Thyroid gland (tissue), 4 donors: ENCODE measurements around the gene AADAT. TPM values are rescaled to one million over a fixed set of nuclear protein-coding genes. Genes with fewer than 3 reads are reported as not detected.
A peak's percentile ranks its signal among the peaks of the same experiment; 100 is the strongest.
"Not testable (repeated sequence)": the region's sequence is repeated elsewhere in the genome, so short reads cannot be mapped to it uniquely, and the experiment has no call there.

Experiments used
- DNase-seq, 2 donors: peaks; one replicate each; pipeline ENCODE4 v3.0.0-alpha.2; 2019
- H3K27ac ChIP-seq, 3 donors: fragments of 200-600 bp; sonication (generic); 1 replicate in 2 of 3; 2 replicates in 1 of 3; pipeline ENCODE4 v1.5.1; 2016 to 2019; ENCODE audit warnings: mild to moderate bottlenecking in 1 of 3, moderate library complexity in 1 of 3
- H3K27me3 ChIP-seq: fragments of 200-600 bp; sonication (generic); one replicate; pipeline ENCODE4 v1.5.1; 2019
- H3K36me3 ChIP-seq, 2 donors: fragments of 200-600 bp; sonication (generic); one replicate each; pipeline ENCODE4 v1.5.1; 2016 to 2019
- H3K4me1 ChIP-seq, 2 donors: fragments of 200-600 bp; sonication (generic); one replicate each; pipeline ENCODE4 v1.5.1; 2017 to 2019
- H3K4me3 ChIP-seq, 3 donors: fragments of 200-600 bp; sonication (generic); replicated peaks in 1 of 3; 1 replicate in 2 of 3; 2 replicates in 1 of 3; pipeline ENCODE4 v1.5.1; 2016; ENCODE audit warnings: mild to moderate bottlenecking in 1 of 3
- H3K9me3 ChIP-seq: fragments of 200-600 bp; sonication (generic); one replicate; pipeline ENCODE4 v1.5.1; 2017
- POLR2A ChIP-seq, 2 donors: fragments of 450-650 bp; IDR thresholded peaks; one replicate each; pipeline ENCODE4 v1.6.1; 2017; ENCODE audit warnings: antibody characterized with exemption in 2 of 2, mild to moderate bottlenecking in 2 of 2, moderate library complexity in 1 of 2
- WGBS, 2 donors: methylation state at CpG; one replicate each; pipeline ENCODE4 v1.1.5; 2017; 5-methylcytosine and 5-hydroxymethylcytosine counted together
- intact Hi-C: fragments of 100-400 bp; cut with DNase I; formaldehyde crosslinking; loops from one replicate; pipeline ENCODE4 v1.15.1; 2023
- total RNA-seq, 4 donors: library from RNA; depleted of rRNA; stranded (reverse); fragments of >200 nt; gene quantifications; one replicate each; pipeline ENCODE4 v1.2.3, GENCODE V29; 2016
- TF ChIP-seq, protein P1 (sequence below), 6 experiments: fragments of 200-600 bp in 3 of 6; fragments of 450-650 bp in 3 of 6; sonication (generic) in 3 of 6; IDR thresholded peaks; one replicate each; pipeline ENCODE4 v1.5.1; 2016 to 2019; ENCODE audit warnings: antibody characterized with exemption in 6 of 6, mild to moderate bottlenecking in 2 of 6, inconsistent platforms in 1 of 6, moderate library complexity in 1 of 6

The AADAT gene
- total RNA-seq, 4 donors from 2014 or later = 5.7 to 12.1 (median 8.9) TPM

DNA sequence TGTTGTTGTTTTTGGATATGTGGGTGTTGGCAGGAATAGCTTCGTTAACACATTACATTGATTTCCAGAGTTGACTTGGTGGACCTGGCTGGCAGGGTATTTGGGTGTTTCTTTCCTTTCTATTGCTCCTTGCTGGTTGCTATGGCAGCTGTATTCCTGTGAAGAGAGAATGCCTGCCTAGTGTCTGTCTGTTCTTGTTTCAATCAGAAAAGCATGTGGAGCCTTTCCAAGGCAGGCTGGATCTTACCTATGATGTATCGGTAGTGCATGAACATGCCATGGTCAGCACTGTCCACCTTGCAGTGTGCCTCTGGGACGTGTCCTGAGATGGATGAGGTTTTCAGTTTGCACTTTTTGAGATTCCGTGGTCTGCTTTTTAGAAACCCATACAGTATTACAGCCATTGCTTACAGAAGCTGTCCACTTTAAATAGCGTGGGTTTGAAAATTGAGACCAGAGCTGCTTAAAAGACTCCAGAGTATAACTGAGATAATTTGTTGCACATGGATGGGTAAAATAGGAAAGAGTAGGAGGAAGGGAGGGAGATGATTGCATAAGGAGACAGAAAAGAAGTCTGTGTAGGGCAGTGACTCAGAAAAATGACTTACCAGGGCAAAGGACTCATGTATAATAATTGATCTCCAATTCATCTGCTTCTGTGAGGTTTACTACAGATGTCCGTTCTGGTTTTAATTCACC lies 20.0 kb upstream of the AADAT start:
- DNase-seq = no peak
- Histone ChIP-seq H3K36me3 (no peaks in the 10 kb centered on the region), H3K27me3 (no peaks in the 10 kb centered on the region), H3K27ac (no peak overlapping the region), H3K9me3 (no peaks in the 10 kb centered on the region), H3K4me3 (no peak overlapping the region), H3K4me1 (peaks cover 0 to 6% of the 10 kb centered on the region in 2 donors)
- intact Hi-C loops = no loop called here
- TF ChIP-seq POLR2A (IDR thresholded peaks at IDR 0.05) = no peak
- TF ChIP-seq, protein P1, sequence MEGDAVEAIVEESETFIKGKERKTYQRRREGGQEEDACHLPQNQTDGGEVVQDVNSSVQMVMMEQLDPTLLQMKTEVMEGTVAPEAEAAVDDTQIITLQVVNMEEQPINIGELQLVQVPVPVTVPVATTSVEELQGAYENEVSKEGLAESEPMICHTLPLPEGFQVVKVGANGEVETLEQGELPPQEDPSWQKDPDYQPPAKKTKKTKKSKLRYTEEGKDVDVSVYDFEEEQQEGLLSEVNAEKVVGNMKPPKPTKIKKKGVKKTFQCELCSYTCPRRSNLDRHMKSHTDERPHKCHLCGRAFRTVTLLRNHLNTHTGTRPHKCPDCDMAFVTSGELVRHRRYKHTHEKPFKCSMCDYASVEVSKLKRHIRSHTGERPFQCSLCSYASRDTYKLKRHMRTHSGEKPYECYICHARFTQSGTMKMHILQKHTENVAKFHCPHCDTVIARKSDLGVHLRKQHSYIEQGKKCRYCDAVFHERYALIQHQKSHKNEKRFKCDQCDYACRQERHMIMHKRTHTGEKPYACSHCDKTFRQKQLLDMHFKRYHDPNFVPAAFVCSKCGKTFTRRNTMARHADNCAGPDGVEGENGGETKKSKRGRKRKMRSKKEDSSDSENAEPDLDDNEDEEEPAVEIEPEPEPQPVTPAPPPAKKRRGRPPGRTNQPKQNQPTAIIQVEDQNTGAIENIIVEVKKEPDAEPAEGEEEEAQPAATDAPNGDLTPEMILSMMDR (IDR thresholded peaks at IDR 0.05) = no peak
- WGBS, 2 donors = 67 to 77% methylated on average over 6 of the region's 6 CpGs

DNA sequence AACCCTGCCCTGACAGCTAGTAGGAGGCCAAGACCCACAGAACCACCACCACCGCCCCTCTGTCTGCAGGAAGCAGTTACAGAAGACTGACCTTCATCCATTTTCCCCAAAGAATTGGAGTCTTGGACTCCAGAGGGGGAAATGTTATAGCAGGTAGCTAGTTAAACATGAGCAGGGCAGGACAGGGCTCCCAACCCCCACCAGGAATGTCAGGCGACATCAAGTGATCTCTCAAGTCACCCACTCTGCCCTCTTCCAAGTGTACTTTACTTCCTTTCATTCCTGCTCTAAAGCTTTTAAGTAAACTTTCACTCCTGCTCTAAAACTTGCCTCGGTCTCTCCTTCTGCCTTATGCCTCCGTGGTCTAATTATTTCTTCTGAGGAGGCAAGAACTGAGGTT lies 17.1 kb upstream of the AADAT start:
- no peaks in the 10 kb centered on the region for H3K27me3 ChIP-seq
- intact Hi-C loops = no loop called here
- WGBS, 2 donors = 33 to 42% methylated on average over 4 of the region's 4 CpGs
- TF ChIP-seq, protein P1 (IDR thresholded peaks at IDR 0.05) = no peak
- TF ChIP-seq POLR2A (IDR thresholded peaks at IDR 0.05) = no peak
- H3K36me3 ChIP-seq = no peaks in the 10 kb centered on the region
- peaks cover 0 to 6% of the 10 kb centered on the region in 2 donors for H3K4me1 ChIP-seq
- peak overlapping the region in 2 of 3 donors; percentile 36 to 37 for H3K27ac ChIP-seq
- no peaks in the 10 kb centered on the region for H3K9me3 ChIP-seq
- peak; percentile 74 to 81 for DNase-seq
- H3K4me3 ChIP-seq = no peak overlapping the region

DNA sequence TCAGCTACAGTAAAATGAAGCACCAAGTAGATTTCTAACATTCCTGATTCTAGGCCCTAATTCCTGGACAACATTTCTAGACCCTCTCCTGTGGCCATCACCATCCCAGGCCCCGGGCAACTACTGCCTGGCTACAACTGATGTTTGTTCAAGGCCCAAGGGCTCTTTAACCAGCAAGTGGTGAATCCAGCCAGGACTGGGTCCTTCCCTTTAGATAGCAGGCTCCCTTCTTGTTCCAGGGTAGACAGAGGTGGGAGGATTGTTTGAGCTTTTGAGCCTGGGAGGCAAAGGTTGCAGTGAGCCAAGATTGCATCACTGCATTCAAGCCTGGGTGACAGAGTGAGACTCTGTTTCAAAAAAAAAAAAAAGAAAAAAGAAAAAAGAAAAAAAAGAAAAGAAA lies 12.7 kb upstream of the AADAT start:
- Histone ChIP-seq H3K4me1 (peaks cover 0 to 4% of the 10 kb centered on the region in 2 donors), H3K36me3 (no peaks in the 10 kb centered on the region), H3K9me3 (no peaks in the 10 kb centered on the region), H3K27me3 (no peaks in the 10 kb centered on the region), H3K27ac (no peak overlapping the region), H3K4me3 (no peak overlapping the region)
- intact Hi-C loops = no loop called here
- no peak for TF ChIP-seq POLR2A (IDR thresholded peaks at IDR 0.05)
- 36 to 56% methylated on average over 1 of the region's 1 CpG for WGBS, 2 donors
- DNase-seq = peak in 1 of 2 donors; percentile 15

DNA sequence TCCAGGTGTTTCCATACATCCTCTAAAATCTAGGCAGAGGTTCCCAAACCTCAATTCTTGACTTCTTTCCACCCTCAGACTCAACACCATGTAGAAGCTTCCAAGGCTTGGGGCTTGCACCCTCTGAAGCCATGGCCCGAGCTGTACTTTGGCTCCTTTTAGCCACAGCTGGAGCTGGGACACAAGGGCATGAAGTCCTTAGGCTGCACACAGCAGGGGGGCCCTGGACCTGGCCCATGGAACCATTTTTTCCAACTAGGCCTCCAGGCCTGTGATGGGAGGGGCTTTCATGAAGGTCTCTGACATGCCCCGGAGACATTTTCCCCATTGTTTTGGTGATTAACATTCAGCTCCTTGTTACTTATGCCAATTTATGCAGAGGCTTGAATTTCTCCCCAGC lies 8.4 kb upstream of the AADAT start:
- 87 to 92% methylated on average over 2 of the region's 2 CpGs for WGBS, 2 donors
- H3K36me3 ChIP-seq, DNase-seq, H3K4me3 ChIP-seq, H3K27ac ChIP-seq, H3K27me3 ChIP-seq, H3K4me1 ChIP-seq, intact Hi-C loops, H3K9me3 ChIP-seq: not testable (repeated sequence)

DNA sequence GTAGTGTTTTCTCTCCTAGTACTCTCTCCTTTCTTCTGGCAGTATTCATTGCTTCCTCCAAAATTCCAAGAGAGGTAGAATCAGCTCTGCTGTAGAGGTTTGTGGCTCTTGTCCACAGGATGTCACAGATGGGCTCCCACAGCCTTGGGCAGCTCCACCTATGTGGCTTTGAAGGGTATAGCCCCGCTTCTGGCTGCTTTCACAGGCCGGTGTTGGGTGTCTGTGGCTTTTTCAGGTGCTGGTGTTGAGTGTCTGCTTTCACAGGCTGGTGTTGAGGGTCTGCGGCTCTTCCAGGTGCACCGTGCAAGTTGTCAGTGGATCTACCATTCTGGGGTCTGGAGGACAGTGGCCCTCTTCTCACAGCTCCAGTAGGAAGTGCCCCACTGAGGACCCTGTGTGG lies 7.9 kb upstream of the AADAT start:
- intact Hi-C loops = no loop called here
- WGBS, 2 donors = 84 to 93% methylated on average over 4 of the region's 4 CpGs
- TF ChIP-seq, protein P1 (IDR thresholded peaks at IDR 0.05) = no peak
- TF ChIP-seq POLR2A (IDR thresholded peaks at IDR 0.05) = no peak

DNA sequence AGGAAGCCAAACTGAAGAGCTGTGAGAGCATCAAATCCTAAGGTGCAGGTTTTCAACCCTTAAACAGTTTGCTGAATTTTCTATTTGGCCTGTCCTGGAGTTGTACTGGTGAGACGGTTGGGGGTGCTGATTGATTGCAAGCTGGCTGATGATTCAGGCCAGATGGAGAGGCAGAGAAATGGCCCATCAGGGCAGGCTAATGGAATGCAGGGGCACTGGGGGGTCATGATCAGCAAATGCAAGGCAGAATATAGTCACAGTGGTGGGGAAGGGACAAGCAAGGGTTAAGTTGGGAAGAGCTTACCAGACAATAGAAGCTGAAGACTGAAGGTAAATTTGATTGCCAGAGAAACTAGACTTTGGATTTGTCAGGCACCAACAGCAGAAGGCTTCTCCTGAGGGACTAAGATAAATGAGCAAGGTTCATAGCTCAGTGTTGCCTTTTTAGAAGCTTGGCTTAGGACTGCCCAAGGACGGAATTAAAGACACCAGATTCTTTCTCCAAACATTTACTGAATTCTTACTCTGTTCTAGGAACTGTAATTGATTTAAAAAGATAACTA lies 4.3 kb upstream of the AADAT start:
- intact Hi-C loops = no loop called here

More for the DNA sequence above, 7.9 kb upstream of the AADAT start:
- H3K36me3 ChIP-seq = no peaks in the 10 kb centered on the region
- H3K9me3 ChIP-seq = no peaks in the 10 kb centered on the region
- no peaks in the 10 kb centered on the region for H3K27me3 ChIP-seq
- DNase-seq = no peak
- no peaks in the 10 kb centered on the region for H3K4me1 ChIP-seq
- H3K4me3 ChIP-seq = no peak overlapping the region
- H3K27ac ChIP-seq = no peak overlapping the region

More for the DNA sequence above, 4.3 kb upstream of the AADAT start:
- H3K4me1 ChIP-seq = no peaks in the 10 kb centered on the region
- DNase-seq = no peak
- WGBS, 2 donors = 73 to 82% methylated on average over 2 of the region's 2 CpGs
- TF ChIP-seq, protein P1 (IDR thresholded peaks at IDR 0.05) = no peak
- TF ChIP-seq POLR2A (IDR thresholded peaks at IDR 0.05) = no peak
- no peaks in the 10 kb centered on the region for H3K27me3 ChIP-seq
- H3K9me3 ChIP-seq = no peaks in the 10 kb centered on the region
- H3K4me3 ChIP-seq = no peak overlapping the region
- no peaks in the 10 kb centered on the region for H3K36me3 ChIP-seq
- H3K27ac ChIP-seq = no peak overlapping the region
